ENCODE results near the gene ARHGAP6.

ARHGAP6 gene

GRCh38 chrX:11451151-11451550, 214.6 kb downstream of the ARHGAP6 start:
- DNase-seq = no peak

GRCh38 chrX:11450354-11450753, 215.4 kb downstream of the ARHGAP6 start:
- no peak for DNase-seq

GRCh38 chrX:11449613-11450012, 216.1 kb downstream of the ARHGAP6 start:
- no peak for DNase-seq

- DNase-seq = no peak
Measured at GRCh38 chrX:11447418-11447817, 218.3 kb downstream of the ARHGAP6 start.

GRCh38 chrX:11446949-11447348, 218.8 kb downstream of the ARHGAP6 start:
- no peak for DNase-seq

GRCh38 chrX:11446336-11446735, 219.4 kb downstream of the ARHGAP6 start:
- no peak for DNase-seq

- no peak for DNase-seq
Measured at GRCh38 chrX:11445540-11445939, 220.2 kb downstream of the ARHGAP6 start.

GRCh38 chrX:11444052-11444451, 221.7 kb downstream of the ARHGAP6 start:
- DNase-seq = no peak

GRCh38 chrX:11439846-11440245, 225.9 kb downstream of the ARHGAP6 start:
- DNase-seq = no peak

GRCh38 chrX:11438767-11439166, 227.0 kb downstream of the ARHGAP6 start:
- no peak for DNase-seq

- no peak for DNase-seq
Measured at GRCh38 chrX:11438380-11438723, 227.4 kb downstream of the ARHGAP6 start.

- DNase-seq = no peak
Measured at GRCh38 chrX:11437642-11438379, 227.9 kb downstream of the ARHGAP6 start.

GRCh38 chrX:11435568-11435967, 230.2 kb downstream of the ARHGAP6 start:
- DNase-seq = no peak

- no peak for DNase-seq
Measured at GRCh38 chrX:11434607-11435006, 231.1 kb downstream of the ARHGAP6 start.

GRCh38 chrX:11431786-11432185, 233.9 kb downstream of the ARHGAP6 start:
- DNase-seq = no peak

- DNase-seq = no peak
Measured at GRCh38 chrX:11430271-11430670, 235.4 kb downstream of the ARHGAP6 start.

GRCh38 chrX:11429538-11430085, 236.1 kb downstream of the ARHGAP6 start:
- no peak for DNase-seq

GRCh38 chrX:11427453-11428071, 238.2 kb downstream of the ARHGAP6 start:
- DNase-seq = peak in 1 of 2 donors; percentile 7

GRCh38 chrX:11426712-11427452, 238.8 kb downstream of the ARHGAP6 start:
- no peak for DNase-seq

- no peak for DNase-seq
Measured at GRCh38 chrX:11424903-11425674, 240.6 kb downstream of the ARHGAP6 start.

- DNase-seq = no peak
Measured at GRCh38 chrX:11423949-11424348, 241.8 kb downstream of the ARHGAP6 start.

- DNase-seq = no peak
Measured at GRCh38 chrX:11423362-11423818, 242.3 kb downstream of the ARHGAP6 start.

GRCh38 chrX:11422525-11422857, 243.2 kb downstream of the ARHGAP6 start:
- no peak for DNase-seq
